GM19240 (cell line): ENCODE data around the gene ERF.

Source experiments
- DNase-seq: peaks from one replicate; pipeline ENCODE4 v3.0.0; 2011; ENCODE audit warnings: low spot score; ENCODE audit not compliant: insufficient read length

The ERF gene

DNA sequence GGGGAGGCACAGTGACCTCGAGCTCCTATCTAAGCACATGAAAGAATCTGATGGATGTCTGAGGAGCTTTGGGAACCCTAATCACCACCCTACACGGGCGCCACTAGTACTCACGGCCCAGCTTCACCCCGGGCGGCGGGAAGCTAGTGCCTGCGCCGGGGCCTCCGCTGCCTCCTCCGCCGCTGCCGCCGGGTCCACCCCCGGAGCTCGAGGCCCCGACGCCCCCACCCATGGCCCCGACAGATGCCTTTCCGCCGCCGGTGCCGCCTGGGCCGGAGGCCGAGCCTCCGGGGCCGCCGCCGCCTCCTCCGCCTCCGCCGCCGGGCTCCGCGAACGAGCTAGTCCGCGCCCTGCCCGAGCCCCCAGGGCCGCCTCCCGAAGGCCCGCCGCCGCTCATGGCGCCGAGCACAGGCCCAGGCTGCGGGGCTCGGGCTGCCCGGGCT lies 12.8 kb downstream of the ERF start:
- DNase-seq, result no peak

GRCh38 chr19:42241279-42241678 lies 13.6 kb downstream of the ERF start:
- no peak for DNase-seq

- DNase-seq, result no peak
Measured at GRCh38 chr19:42239544-42240220, 15.2 kb downstream of the ERF start.

GRCh38 chr19:42235181-42235580 lies 19.7 kb downstream of the ERF start:
- no peak for DNase-seq

GRCh38 chr19:42234364-42234763 lies 20.6 kb downstream of the ERF start:
- no peak for DNase-seq

DNA sequence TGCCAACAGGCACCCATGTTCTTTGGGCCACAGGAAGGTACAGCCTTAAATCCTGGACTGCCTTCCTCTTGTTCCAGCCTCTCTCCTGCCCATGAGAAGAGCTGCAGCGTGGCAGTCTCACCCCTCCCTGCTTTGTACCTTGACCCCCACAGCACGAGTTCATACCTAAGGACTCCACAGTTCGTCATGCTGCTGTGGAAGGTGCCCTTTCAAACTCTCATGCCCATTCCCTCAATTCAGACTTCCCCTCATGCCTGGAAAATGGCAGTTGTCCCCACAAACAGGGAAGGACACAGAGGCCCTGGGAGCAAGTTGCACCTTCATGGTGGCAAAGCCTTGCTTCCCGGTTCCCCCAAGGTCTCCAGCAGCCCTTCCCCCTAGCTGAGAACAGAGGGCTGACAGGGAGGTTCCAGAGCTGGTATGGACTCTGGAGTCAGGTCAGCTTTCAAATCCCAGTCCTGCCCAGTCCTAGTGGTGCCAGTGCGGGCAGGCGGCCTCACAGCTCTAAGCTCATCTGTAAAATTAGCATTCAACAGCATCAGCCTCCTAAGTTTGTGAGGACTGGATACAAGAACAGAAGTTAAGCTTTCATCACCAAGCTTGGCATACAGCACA lies 21.1 kb downstream of the ERF start:
- DNase-seq, result no peak

DNA sequence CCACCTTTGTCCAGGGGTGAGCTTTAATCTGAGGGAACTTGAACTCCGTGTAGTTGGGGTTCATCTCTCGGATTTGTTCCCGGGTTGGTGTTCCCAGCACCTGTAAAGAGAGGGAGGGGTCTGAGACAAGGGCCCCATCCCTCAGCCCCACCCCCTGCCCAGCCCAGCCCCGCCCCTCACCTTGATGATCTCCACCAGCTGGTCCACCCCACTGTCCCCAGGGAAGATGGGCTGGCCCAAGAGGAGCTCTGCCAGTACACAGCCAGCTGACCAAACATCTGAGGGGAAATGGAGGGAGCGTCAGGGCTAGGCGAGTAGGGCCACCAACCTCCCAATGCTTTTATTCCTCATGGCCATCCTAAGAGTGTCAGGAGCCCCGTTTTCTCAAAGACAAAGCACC lies 21.8 kb downstream of the ERF start:
- no peak for DNase-seq

- no peak for DNase-seq
Measured at GRCh38 chr19:42232435-42232834, 22.5 kb downstream of the ERF start.

DNA sequence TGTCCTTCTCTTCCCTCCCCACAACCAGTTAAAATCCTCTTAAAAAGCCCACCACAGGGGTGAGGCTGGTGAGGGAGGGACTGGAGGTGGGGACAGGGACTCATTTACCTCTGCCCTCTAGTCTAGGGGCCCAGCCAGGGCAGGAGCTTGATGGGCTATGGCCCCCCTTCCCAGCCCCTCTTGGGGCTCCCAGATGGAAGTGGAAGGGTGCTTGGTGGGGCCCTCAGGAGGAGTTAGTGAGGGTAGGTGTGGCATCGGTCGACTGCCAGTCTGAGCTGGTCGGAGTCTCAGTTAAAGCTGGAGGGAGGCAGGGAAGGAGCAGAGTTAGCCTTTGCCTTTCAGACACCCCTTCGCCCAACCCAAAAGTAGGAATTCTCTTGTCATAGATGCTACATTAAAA lies 24.4 kb downstream of the ERF start:
- no peak for DNase-seq

- DNase-seq, result no peak
Measured at GRCh38 chr19:42229855-42230351, 25.0 kb downstream of the ERF start.

DNA sequence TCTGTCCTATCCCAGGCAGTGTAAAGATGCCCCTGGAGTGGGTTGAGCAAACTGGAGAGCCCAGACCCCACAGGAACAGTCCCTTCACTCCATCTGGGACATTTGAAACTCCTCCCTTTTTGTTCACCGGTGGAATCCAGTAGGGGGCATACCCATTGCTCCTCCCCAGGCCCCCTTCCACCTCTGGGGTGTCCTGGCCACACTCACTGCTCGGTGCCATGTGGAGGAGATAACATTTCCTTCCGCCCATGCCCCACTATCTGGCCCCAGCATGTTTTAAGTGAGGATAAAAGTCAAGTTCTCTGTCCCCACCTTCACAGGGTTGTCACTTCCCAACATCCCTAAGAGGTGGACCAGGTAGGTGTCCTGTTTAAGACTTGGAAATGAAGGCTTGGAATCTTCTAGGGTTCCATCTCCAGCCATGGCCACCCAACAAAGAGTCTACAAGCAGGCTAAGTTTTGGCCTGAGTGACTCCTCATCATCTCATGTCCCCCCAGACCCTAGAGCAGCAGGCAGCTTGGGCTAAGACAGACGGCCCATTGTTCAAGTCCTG lies 25.6 kb downstream of the ERF start:
- DNase-seq, result no peak

GRCh38 chr19:42228641-42229040 lies 26.3 kb downstream of the ERF start:
- DNase-seq, result no peak

GRCh38 chr19:42226886-42227285 lies 28.0 kb downstream of the ERF start:
- no peak for DNase-seq

GRCh38 chr19:42225718-42226292 lies 29.1 kb downstream of the ERF start:
- no peak for DNase-seq

DNA sequence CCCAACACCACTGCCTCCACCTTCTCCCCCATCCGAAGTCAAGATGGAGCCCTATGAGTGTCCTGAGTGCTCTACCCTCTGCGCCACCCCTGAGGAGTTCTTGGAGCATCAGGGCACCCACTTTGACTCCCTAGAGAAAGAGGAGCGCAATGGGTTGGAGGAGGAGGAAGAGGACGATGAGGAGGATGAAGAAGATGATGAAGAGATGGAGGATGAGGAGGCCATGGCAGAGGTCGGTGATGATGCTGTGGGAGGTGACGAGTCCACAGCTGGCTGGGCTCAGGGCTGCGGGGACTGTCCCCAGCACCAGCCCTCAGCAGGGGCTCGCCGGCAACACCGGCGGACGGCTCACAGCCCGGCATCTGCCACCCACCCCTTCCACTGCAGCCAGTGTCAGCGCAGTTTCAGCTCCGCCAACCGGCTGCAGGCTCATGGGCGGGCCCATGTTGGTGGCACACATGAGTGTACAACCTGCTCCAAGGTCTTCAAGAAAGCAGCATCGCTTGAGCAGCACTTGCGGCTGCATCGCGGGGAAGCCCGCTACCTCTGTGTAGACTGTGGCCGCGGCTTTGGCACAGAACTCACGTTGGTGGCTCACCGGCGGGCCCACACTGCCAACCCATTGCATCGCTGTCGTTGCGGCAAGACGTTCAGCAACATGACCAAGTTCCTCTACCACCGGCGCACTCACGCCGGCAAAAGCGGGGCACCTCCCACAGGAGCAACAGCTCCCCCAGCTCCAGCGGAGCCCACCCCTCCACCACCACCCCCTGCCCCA lies 29.8 kb downstream of the ERF start:
- no peak for DNase-seq

GRCh38 chr19:42220751-42221097 lies 34.2 kb downstream of the ERF start:
- no peak for DNase-seq

GRCh38 chr19:42219812-42220750 lies 34.8 kb downstream of the ERF start, which contains the start of gene ZNF526:
TSS of gene ZNF526 (plus strand) at chr19:42220312. CDS start at chr19:42224404, 4,092 bp downstream.
- DNase-seq, result peak; percentile 100

GRCh38 chr19:42217520-42218437 lies 37.1 kb downstream of the ERF start, which contains the start of gene DEDD2:
TSS of gene DEDD2 (minus strand) at chr19:42217677. CDS start at chr19:42217007, 670 bp downstream.
- peak; percentile 96 for DNase-seq
